ENCODE data around the gene PYROXD2.

GRCh38 chr10:98397089-98397600, 17.8 kb downstream of the PYROXD2 start:
- TF ChIP-seq PATZ1 (CRISPR knock-in tag; IDR thresholded peaks at IDR 0.05; ENCODE audit: borderline replicate concordance), result no peak
- TF ChIP-seq POU6F1 (CRISPR knock-in tag; IDR thresholded peaks at IDR 0.05; ENCODE audit: borderline replicate concordance, low read depth), result no peak
- no peak for TF ChIP-seq ZNF565 (CRISPR knock-in tag; conservative IDR thresholded peaks at IDR 0.05; ENCODE audit: low read depth)
- TF ChIP-seq ZFP30 (CRISPR knock-in tag; IDR thresholded peaks at IDR 0.05), result no peak
- TF ChIP-seq TSHZ2 (CRISPR knock-in tag; IDR thresholded peaks at IDR 0.05), result no peak
- no peak for TF ChIP-seq ISL1 (CRISPR knock-in tag; IDR thresholded peaks at IDR 0.05)
- TF ChIP-seq ESRRG (CRISPR knock-in tag; IDR thresholded peaks at IDR 0.05), result no peak
- TF ChIP-seq RARB (CRISPR knock-in tag; IDR thresholded peaks at IDR 0.05), result no peak
- TF ChIP-seq ZNF8 (CRISPR knock-in tag; IDR thresholded peaks at IDR 0.05), result no peak
- TF ChIP-seq TOX (CRISPR knock-in tag; IDR thresholded peaks at IDR 0.05; ENCODE audit: borderline replicate concordance), result no peak
- TF ChIP-seq GLIS3 (CRISPR knock-in tag; IDR thresholded peaks at IDR 0.05), result no peak

Data from SK-N-SH treated with all-trans-retinoic acid at 6 μM for 48 hours (cell line).